ENCODE data around the gene PIN1.
"Not testable (repeated sequence)": the region's sequence is repeated elsewhere in the genome, so short reads cannot be mapped to it uniquely, and the experiment has no call there.

The PIN1 gene

GRCh38 chr19:9834726-9835506, at the start of gene PIN1:
TSS of gene PIN1 (plus strand) at chr19:9835318. CDS start at chr19:9835345, 27 bp downstream.
- peak; percentile 96 for DNase-seq

GRCh38 chr19:9785367-9786331, 49.5 kb upstream of the PIN1 start:
- DNase-seq = peak; percentile 46

GRCh38 chr19:9786342-9786741, 48.8 kb upstream of the PIN1 start:
- no peak for DNase-seq

- DNase-seq = no peak
Measured at GRCh38 chr19:9786819-9787218, 48.3 kb upstream of the PIN1 start.

GRCh38 chr19:9788604-9789003, 46.5 kb upstream of the PIN1 start:
- not testable (repeated sequence) for DNase-seq

GRCh38 chr19:9789066-9789465, 46.1 kb upstream of the PIN1 start:
- DNase-seq = no peak

- DNase-seq = not testable (repeated sequence)
Measured at GRCh38 chr19:9789579-9789978, 45.5 kb upstream of the PIN1 start.

GRCh38 chr19:9791073-9791367, 44.1 kb upstream of the PIN1 start:
- DNase-seq = not testable (repeated sequence)

GRCh38 chr19:9791552-9792205, 43.4 kb upstream of the PIN1 start:
- peak; percentile 10 for DNase-seq

GRCh38 chr19:9792206-9793070, 42.7 kb upstream of the PIN1 start:
- DNase-seq = peak; percentile 55

GRCh38 chr19:9793071-9793591, 42.0 kb upstream of the PIN1 start:
- DNase-seq = no peak

GRCh38 chr19:9796113-9796773, 38.9 kb upstream of the PIN1 start:
- DNase-seq = peak; percentile 72

GRCh38 chr19:9797871-9798270, 37.2 kb upstream of the PIN1 start:
- DNase-seq = no peak

GRCh38 chr19:9799162-9799561, 36.0 kb upstream of the PIN1 start:
- DNase-seq = no peak

GRCh38 chr19:9801976-9802375, 33.1 kb upstream of the PIN1 start:
- DNase-seq = no peak

GRCh38 chr19:9806803-9807202, 28.3 kb upstream of the PIN1 start:
- DNase-seq = no peak

GRCh38 chr19:9808855-9809824, 26.0 kb upstream of the PIN1 start:
- no peak for DNase-seq

- DNase-seq = no peak
Measured at GRCh38 chr19:9811139-9811538, 24.0 kb upstream of the PIN1 start.

- DNase-seq = no peak
Measured at GRCh38 chr19:9818175-9818733, 16.9 kb upstream of the PIN1 start.

Data from DMS 273 treated with DMSO at 0.1 percent for 48 hours (cell line).